Ovary (tissue), 9 donors: Measurements from ENCODE around the gene UCN. TPM values are rescaled to one million over a fixed set of nuclear protein-coding genes. Genes with fewer than 3 reads are reported as not detected.
A peak's percentile ranks its signal among the peaks of the same experiment; 100 is the strongest.
"Not testable (repeated sequence)": the region's sequence is repeated elsewhere in the genome, so short reads cannot be mapped to it uniquely, and the experiment has no call there.

Source experiments
- DNase-seq, 5 donors: peaks; one replicate each; pipeline ENCODE4 v3.0.0-alpha.2; 2019 to 2020
- H3K27ac ChIP-seq, 2 donors: fragments of 200-600 bp; one replicate each; pipeline versions ENCODE4 v1.5.1 to v1.8.0; 2019 to 2022
- H3K27me3 ChIP-seq: fragments of 200-600 bp; one replicate; pipeline ENCODE4 v1.8.0; 2022
- H3K36me3 ChIP-seq: fragments of 200-600 bp; sonication (generic); one replicate; pipeline ENCODE4 v1.5.1; 2019
- H3K4me1 ChIP-seq: one replicate; pipeline ENCODE4 v1.8.1; 2013; ENCODE audit warnings: mild to moderate bottlenecking, moderate library complexity; ENCODE audit not compliant: insufficient read depth
- H3K4me3 ChIP-seq: fragments of 200-600 bp; sonication (generic); one replicate; pipeline ENCODE4 v1.5.1; 2017
- H3K9me3 ChIP-seq, 2 donors: fragments of 200-600 bp in 1 of 2; sonication (generic) in 1 of 2; one replicate each; pipeline versions ENCODE4 v1.5.1 to v1.8.1; 2013 to 2019; ENCODE audit warnings: mild to moderate bottlenecking in 1 of 2, moderate library complexity in 1 of 2
- EP300 ChIP-seq: sonication (generic); formaldehyde crosslinking; IDR thresholded peaks from one replicate; pipeline ENCODE4 v1.6.1; 2017; ENCODE audit warnings: antibody characterized with exemption
- POLR2A ChIP-seq: fragments of 450-650 bp; IDR thresholded peaks from one replicate; pipeline ENCODE4 v1.6.1; 2017; ENCODE audit warnings: antibody characterized with exemption, mild to moderate bottlenecking, moderate library complexity
- WGBS, 3 donors: extraction: QIAGEN DNeasy Blood & Tissue Kit in 1 of 3; methylation state at CpG; one replicate each; pipeline versions ENCODE4 v1.1.5 to v1.1.7; 2013 to 2017; 5-methylcytosine and 5-hydroxymethylcytosine counted together
- intact Hi-C, 4 donors: fragments of 100-400 bp; cut with DNase I; formaldehyde crosslinking; loops; one replicate each; pipeline versions ENCODE4 v1.11.0 to v1.15.1; 2022 to 2023
- polyA plus RNA-seq, 2 donors: library from polyadenylated mRNA; stranded (reverse); fragments of 200-250 nt in 1 of 2; fragments of 350-450 nt in 1 of 2; fragmentation: Illumina TruSeq in 1 of 2; extraction: RNeasy Lipid Tissue Mini Kit (QIAGEN cat#74804) in 1 of 2; gene quantifications; one replicate each; pipeline ENCODE4 v1.2.3, GENCODE V29; 2013 to 2014
- total RNA-seq, 7 donors: library from RNA; depleted of rRNA in 2 of 7; stranded (reverse); fragments of >200 nt in 2 of 7; fragmentation: NEBNext Ultra II Directional in 3 of 7; extraction: Animal tissue kit (Norgen Biotek cat#: 25700) in 3 of 7; gene quantifications; one replicate each; pipeline versions ENCODE4 v1.1.0 to v1.2.4, GENCODE V29; 2016 to 2023
- TF ChIP-seq, protein P1 (sequence below), 3 donors: fragments of 450-650 bp in 2 of 3; fragments of 200-600 bp in 1 of 3; IDR thresholded peaks; one replicate each; pipeline versions ENCODE4 v1.5.1 to v1.8.0; 2016 to 2022; ENCODE audit warnings: antibody characterized with exemption in 3 of 3, mild to moderate bottlenecking in 1 of 3
- donor health status: DM: no; HTN: no; CAD: no; lungs with moderate emphysema.
- donor health status: DM: no; HTN: no; CAD: no.
- donor health status: Bipolar disorder and iron deficiency.
- donor health status: DM: yes; HTN: yes; CAD: no.
- donor health status: DM: no; HTN: no; CAD: no.
- donor health status: DM: yes; HTN: yes; CAD: no.

The UCN gene
- total and polyA plus RNA-seq, 9 donors, result 1.4 to 5.6 (median 1.6) TPM; not detected in 1

DNA sequence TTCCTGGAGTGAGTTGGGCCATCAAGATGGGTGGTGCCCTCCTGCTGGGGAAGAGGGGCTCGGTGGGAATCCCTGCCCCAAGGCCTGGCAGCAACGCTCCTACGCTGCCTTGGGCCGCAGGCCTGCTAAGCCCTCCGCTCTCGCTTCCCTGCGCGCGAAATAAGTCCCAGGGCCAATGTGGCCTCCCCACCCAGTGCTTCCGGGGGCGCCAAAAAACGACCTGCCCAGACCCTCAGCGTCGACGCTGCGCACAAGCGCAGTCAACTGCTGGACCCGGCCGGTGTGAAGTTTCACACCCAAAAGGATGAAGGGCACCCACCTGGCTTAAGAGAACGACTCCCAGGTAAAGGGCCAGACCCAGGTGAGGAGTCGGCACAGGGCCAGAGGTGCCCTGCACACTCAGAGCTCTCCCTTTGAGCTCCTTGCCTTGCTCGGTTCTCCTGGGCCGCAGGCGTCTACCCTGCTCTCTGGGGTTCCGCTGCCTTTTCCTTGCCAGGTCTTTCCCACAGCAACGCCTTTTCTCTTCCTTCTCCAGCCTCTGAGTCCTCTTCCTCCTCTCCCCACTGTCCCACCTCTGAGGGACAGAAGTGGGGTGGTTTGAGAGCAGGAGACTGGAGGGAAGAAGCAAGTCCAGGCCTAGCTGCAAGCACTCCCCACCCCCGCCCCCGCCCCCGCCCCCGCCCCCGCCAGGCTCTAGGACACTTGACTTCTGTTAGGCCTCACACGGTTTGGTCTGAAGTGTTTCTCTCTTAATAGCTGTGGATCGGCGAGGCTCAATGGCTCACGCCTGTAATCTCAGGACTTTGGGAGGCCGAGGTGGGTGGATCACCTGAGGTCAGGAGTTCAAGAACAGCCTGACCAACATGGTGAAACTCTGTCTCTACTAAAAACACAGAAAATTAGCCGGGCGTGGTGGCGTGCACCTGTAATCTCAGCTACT is 32.8 kb downstream of the UCN start, which contains the start of gene DNAJC5G:
DNAJC5G (plus strand) TSS at position 223 of the 940 bp plus-strand sequence. CDS start 1,296 bp downstream, outside the sequence.
- Histone ChIP-seq H3K36me3 (no peaks in the 10 kb centered on the region), H3K4me3 (no peak within 1 kb of the TSS), H3K4me1 (no peaks in the 10 kb centered on the region), H3K9me3 (no peaks in the 10 kb centered on the region), H3K27ac (no peak within 1 kb of the TSS), H3K27me3 (no peaks in the 10 kb centered on the region)
- intact Hi-C loops, result loop anchor here (5.0 to 10.0 kb wide), 3 partner anchors 178 to 311 kb away; no protein-coding TSS in a partner anchor
- DNase-seq, result no peak
- WGBS, 3 donors, result 79 to 81% (median 80%) methylated on average over 37 to 39 of the region's 39 CpGs
- TF ChIP-seq, protein P1, sequence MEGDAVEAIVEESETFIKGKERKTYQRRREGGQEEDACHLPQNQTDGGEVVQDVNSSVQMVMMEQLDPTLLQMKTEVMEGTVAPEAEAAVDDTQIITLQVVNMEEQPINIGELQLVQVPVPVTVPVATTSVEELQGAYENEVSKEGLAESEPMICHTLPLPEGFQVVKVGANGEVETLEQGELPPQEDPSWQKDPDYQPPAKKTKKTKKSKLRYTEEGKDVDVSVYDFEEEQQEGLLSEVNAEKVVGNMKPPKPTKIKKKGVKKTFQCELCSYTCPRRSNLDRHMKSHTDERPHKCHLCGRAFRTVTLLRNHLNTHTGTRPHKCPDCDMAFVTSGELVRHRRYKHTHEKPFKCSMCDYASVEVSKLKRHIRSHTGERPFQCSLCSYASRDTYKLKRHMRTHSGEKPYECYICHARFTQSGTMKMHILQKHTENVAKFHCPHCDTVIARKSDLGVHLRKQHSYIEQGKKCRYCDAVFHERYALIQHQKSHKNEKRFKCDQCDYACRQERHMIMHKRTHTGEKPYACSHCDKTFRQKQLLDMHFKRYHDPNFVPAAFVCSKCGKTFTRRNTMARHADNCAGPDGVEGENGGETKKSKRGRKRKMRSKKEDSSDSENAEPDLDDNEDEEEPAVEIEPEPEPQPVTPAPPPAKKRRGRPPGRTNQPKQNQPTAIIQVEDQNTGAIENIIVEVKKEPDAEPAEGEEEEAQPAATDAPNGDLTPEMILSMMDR (IDR thresholded peaks at IDR 0.05), result no peak
- TF ChIP-seq POLR2A (no peak), EP300 (no peak)

DNA sequence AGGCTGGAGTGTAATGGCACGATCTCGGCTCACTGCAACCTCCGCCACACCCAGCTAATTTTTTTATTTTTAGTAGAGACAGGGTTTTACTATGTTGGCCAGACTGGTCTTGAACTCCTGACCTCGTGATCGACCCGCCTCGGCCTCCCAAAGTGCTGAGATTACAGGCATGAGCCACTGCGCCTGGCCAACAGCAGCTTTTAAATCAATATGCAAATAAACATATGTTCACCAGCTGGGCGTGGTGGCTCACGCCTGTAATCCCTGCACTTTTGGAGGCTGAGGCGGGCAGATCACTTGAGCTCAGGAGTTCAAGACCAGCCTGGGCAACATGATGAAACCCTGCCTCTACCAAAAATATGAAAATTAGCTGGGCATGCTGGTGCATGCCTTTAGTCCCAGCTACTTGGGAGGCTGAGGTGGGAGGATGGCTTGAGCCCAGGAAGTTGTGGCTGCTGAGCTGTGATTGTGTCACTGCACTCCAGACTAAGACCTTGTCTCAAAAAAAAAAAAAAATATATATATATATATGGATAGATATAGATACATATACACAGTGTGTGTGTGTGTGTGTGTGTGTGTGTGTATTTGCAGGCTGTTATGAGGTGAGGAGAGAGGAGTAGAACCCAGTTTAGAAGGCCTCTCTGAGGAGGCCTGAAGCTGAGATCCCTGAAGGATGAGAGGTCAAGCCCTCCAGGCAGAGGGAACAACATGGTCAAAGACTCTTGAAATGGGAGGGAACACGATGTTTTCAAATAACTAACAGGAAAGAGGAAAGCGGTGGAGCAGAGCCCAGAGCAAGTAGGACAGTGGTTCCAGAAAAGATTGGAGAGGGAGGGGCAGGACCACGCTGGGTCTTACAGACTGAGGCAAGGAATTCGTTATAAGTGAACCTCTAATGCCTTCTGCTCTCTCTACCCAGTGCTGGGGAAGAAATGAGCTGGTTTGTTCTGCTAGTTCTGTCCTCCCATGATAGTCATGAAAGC is 35.4 kb downstream of the UCN start:
- H3K36me3 ChIP-seq, H3K27ac ChIP-seq: not testable (repeated sequence)
- peak in 1 of 5 donors; percentile 42 for DNase-seq

DNA sequence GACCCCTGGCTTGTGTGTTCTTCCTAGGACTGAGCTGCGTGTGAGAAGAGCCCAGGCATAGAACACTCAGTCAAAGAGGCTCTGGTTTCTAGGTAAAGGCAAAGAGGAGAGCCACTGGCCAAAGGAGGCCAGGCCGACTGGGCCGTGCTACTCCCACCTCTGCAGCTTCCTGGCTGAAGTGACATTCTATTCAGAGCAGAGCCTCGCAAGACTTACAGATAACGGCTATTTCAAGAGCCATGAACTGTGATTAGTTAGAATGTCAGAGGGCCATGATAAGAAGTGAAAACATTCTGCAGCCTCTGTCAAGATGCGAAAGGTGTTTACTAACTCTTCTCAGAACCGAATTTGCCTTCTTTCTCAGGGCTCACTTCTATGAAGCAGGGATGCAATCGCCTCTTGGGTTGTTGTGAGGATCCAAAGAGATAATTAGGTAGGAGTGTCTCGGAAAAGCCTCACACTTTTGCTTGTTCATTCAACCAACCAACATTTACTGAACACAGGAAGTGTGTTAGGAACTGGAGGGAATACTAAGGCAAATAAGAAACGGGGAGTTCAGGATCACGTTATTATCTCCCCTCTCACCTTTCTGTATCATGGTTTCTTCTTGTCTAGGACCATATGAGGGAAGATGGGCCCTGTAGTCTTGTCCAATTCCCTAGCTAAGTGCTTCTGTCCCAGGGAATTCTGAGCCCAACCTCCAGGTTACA is 36.5 kb downstream of the UCN start:
- Histone ChIP-seq H3K9me3 (no peaks in the 10 kb centered on the region), H3K4me3 (no peak overlapping the region), H3K27ac (no peak overlapping the region), H3K27me3 (no peaks in the 10 kb centered on the region), H3K36me3 (no peaks in the 10 kb centered on the region), H3K4me1 (no peaks in the 10 kb centered on the region)
- TF ChIP-seq, protein P1 (IDR thresholded peaks at IDR 0.05), result no peak
- DNase-seq, result no peak
- 48 to 55% (median 51%) methylated on average over 11 of the region's 11 CpGs for whole genome bisulfite sequencing, 3 donors
- intact Hi-C loops, result loop anchor here in 2 of 4 donors (10.0 kb wide), 2 partner anchors 177 to 307 kb away; no protein-coding TSS in a partner anchor

More for the DNA sequence above, 35.4 kb downstream of the UCN start:
- intact Hi-C loops, result loop anchor here in 2 of 4 donors (10.0 kb wide), 2 partner anchors 178 to 308 kb away; no protein-coding TSS in a partner anchor
- 72 to 76% (median 76%) methylated on average over 15 of the region's 15 CpGs for WGBS, 3 donors
- H3K4me3 ChIP-seq, H3K4me1 ChIP-seq, H3K27me3 ChIP-seq, H3K9me3 ChIP-seq: not testable (repeated sequence)

DNA sequence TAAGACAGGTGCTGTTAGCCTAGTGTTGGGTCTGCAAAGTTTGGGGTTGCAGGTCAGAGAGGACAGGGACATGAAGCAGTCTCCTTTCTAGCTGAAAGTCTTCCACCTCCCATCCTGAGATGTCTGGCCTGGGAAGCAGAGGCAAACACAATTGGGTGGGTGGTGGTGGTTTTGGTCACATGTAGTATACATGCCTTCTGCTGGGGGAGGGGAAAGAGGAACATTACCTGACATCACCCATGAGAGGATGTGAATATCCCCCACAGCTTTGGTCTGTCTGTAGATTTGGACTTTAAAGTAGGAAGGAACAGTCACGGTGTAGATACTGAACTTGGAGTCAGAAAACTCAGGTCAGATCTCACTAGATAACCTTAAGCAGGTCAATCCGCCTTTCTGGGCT is 37.6 kb downstream of the UCN start:
- H3K27me3 ChIP-seq, result no peaks in the 10 kb centered on the region
- no peaks in the 10 kb centered on the region for H3K36me3 ChIP-seq
- no peak overlapping the region for H3K27ac ChIP-seq
- WGBS, 3 donors, result 82 to 90% (median 86%) methylated on average over 2 of the region's 2 CpGs
- no peaks in the 10 kb centered on the region for H3K9me3 ChIP-seq
- TF ChIP-seq POLR2A, result no peak
- TF ChIP-seq, protein P1 (IDR thresholded peaks at IDR 0.05), result no peak
- no peak for TF ChIP-seq EP300
- H3K4me1 ChIP-seq, result no peaks in the 10 kb centered on the region
- H3K4me3 ChIP-seq, result no peak overlapping the region
- intact Hi-C loops, result loop anchor here in 2 of 4 donors (10.0 kb wide), 2 partner anchors 176 to 306 kb away; no protein-coding TSS in a partner anchor
- DNase-seq, result no peak
